H9 (cell line): ENCODE results near the gene LITAF. TPM values are rescaled to one million over a fixed set of nuclear protein-coding genes. Genes with fewer than 3 reads are reported as not detected.

Experiments used
- DNase-seq: peaks from one replicate; pipeline ENCODE4 v3.0.0-alpha.2; 2017
- H2AFZ ChIP-seq: one replicate; pipeline ENCODE4 v1.6.1; 2013; ENCODE audit warnings: mild to moderate bottlenecking, low read length, control low read depth, moderate library complexity
- H2AK5ac ChIP-seq: 2 replicates; pipeline ENCODE4 v1.6.1; 2013; ENCODE audit warnings: low read length, control low read depth, mixed read lengths; ENCODE audit not compliant: insufficient read length
- H2BK120ac ChIP-seq: one replicate; pipeline ENCODE4 v1.6.1; 2013; ENCODE audit warnings: low read depth, mild to moderate bottlenecking, low read length, control low read depth, inconsistent platforms; ENCODE audit not compliant: poor library complexity, severe bottlenecking
- H2BK12ac ChIP-seq: 2 replicates; pipeline ENCODE4 v1.6.1; 2013; ENCODE audit warnings: low read length, control low read depth, mixed read lengths, low read depth; ENCODE audit not compliant: insufficient read length
- H2BK15ac ChIP-seq: 2 replicates; pipeline ENCODE4 v1.6.1; 2013; ENCODE audit warnings: low read depth, low read length, control low read depth
- H2BK20ac ChIP-seq: one replicate; pipeline ENCODE4 v1.6.1; 2013; ENCODE audit warnings: low read depth, mild to moderate bottlenecking, low read length, control low read depth, inconsistent platforms; ENCODE audit not compliant: poor library complexity, severe bottlenecking
- H2BK5ac ChIP-seq: 2 replicates; pipeline ENCODE4 v1.6.1; 2013; ENCODE audit warnings: low read length, control low read depth, mixed read lengths; ENCODE audit not compliant: insufficient read length
- H3K14ac ChIP-seq: 2 replicates; pipeline ENCODE4 v1.6.1; 2013; ENCODE audit warnings: low read length, control low read depth; ENCODE audit not compliant: insufficient read depth
- H3K18ac ChIP-seq: 2 replicates; pipeline ENCODE4 v1.6.1; 2013; ENCODE audit warnings: low read depth, mild to moderate bottlenecking, mixed read lengths, low read length, control low read depth; ENCODE audit not compliant: insufficient read length
- H3K23ac ChIP-seq: 2 replicates; pipeline ENCODE4 v1.6.1; 2013; ENCODE audit warnings: low read length, control low read depth, mixed read lengths, low read depth; ENCODE audit not compliant: insufficient read length
- H3K23me2 ChIP-seq: 2 replicates; pipeline ENCODE4 v1.6.1; 2013; ENCODE audit warnings: low read depth, mild to moderate bottlenecking, mixed read lengths, low read length, control low read depth; ENCODE audit not compliant: insufficient read length, poor library complexity, severe bottlenecking
- H3K27ac ChIP-seq: 2 replicates; pipeline ENCODE4 v1.5.1; 2013; ENCODE audit warnings: low read length, control low read depth, mixed read lengths, low read depth; ENCODE audit not compliant: insufficient read length
- H3K27me3 ChIP-seq: 2 replicates; pipeline ENCODE4 v1.6.1; 2013; ENCODE audit warnings: low read length, control low read depth, inconsistent platforms; ENCODE audit not compliant: insufficient read depth
- H3K4ac ChIP-seq: 2 replicates; pipeline ENCODE4 v1.6.1; 2013; ENCODE audit warnings: low read depth, mild to moderate bottlenecking, control low read depth, inconsistent platforms, low read length, moderate library complexity
- H3K4me1 ChIP-seq: 2 replicates; pipeline ENCODE4 v1.6.1; 2013; ENCODE audit warnings: low read length, control low read depth, inconsistent platforms; ENCODE audit not compliant: insufficient read depth
- H3K4me2 ChIP-seq: 2 replicates; pipeline ENCODE4 v1.6.1; 2013; ENCODE audit warnings: low read length, control low read depth, mixed read lengths; ENCODE audit not compliant: insufficient read length, insufficient read depth
- H3K56ac ChIP-seq: 2 replicates; pipeline ENCODE4 v1.6.1; 2013; ENCODE audit warnings: low read depth, mild to moderate bottlenecking, mixed read lengths, low read length, control low read depth; ENCODE audit not compliant: insufficient read length
- H3K79me1 ChIP-seq: 2 replicates; pipeline ENCODE4 v1.6.1; 2013; ENCODE audit warnings: low read depth, mild to moderate bottlenecking, moderate library complexity, low read length, control low read depth, inconsistent platforms; ENCODE audit not compliant: insufficient read depth, poor library complexity, severe bottlenecking
- H3K79me2 ChIP-seq: 2 replicates; pipeline ENCODE4 v1.6.1; 2013; ENCODE audit warnings: low read length, control low read depth, inconsistent platforms; ENCODE audit not compliant: insufficient read depth
- H3K9ac ChIP-seq: 2 replicates; pipeline ENCODE4 v1.6.1; 2013; ENCODE audit warnings: low read length, control low read depth, mixed read lengths; ENCODE audit not compliant: insufficient read length; ENCODE audit errors: extremely low read depth
- H3K9me3 ChIP-seq: one replicate; pipeline ENCODE4 v1.6.1; 2013; ENCODE audit warnings: low read depth, low read length, inconsistent platforms; ENCODE audit not compliant: control insufficient read depth
- H3T11ph ChIP-seq: one replicate; pipeline ENCODE4 v1.6.1; 2013; ENCODE audit warnings: mild to moderate bottlenecking, low read length, control low read depth, inconsistent platforms
- H4K20me1 ChIP-seq: one replicate; pipeline ENCODE4 v1.6.1; 2013; ENCODE audit not compliant: control insufficient read depth, insufficient read length, insufficient read depth
- H4K5ac ChIP-seq: 2 replicates; pipeline ENCODE4 v1.6.1; 2013; ENCODE audit warnings: low read depth, mild to moderate bottlenecking, mixed read lengths, low read length, control low read depth; ENCODE audit not compliant: insufficient read length
- H4K8ac ChIP-seq: replicated peaks from 2 replicates; pipeline ENCODE4 v1.6.1; 2013; ENCODE audit warnings: low read length, control low read depth, mixed read lengths, low read depth; ENCODE audit not compliant: insufficient read length
- H4K91ac ChIP-seq: 2 replicates; pipeline ENCODE4 v1.6.1; 2013; ENCODE audit warnings: low read depth, mild to moderate bottlenecking, moderate library complexity, mixed read lengths, low read length, control low read depth; ENCODE audit not compliant: insufficient read length
- H3K27ac Mint-ChIP-seq, 3 experiments: 2 replicates in 2 of 3; 3 replicates in 1 of 3; pipeline ENCODE4 v1.8.0; 2020 to 2021; ENCODE audit warnings: mixed read lengths in 3 of 3, mild to moderate bottlenecking in 1 of 3, moderate library complexity in 1 of 3
- H3K27me3 Mint-ChIP-seq: 2 replicates; pipeline ENCODE4 v1.8.0; 2021; ENCODE audit warnings: low read depth, mild to moderate bottlenecking, moderate library complexity, mixed read lengths
- H3K36me3 Mint-ChIP-seq, 3 experiments: 2 replicates in 2 of 3; 3 replicates in 1 of 3; pipeline ENCODE4 v1.8.0; 2020 to 2021; ENCODE audit warnings: low read depth in 3 of 3, mixed read lengths in 3 of 3; ENCODE audit not compliant: insufficient read depth in 1 of 3
- H3K4me1 Mint-ChIP-seq, 2 experiments: 2 replicates each; pipeline ENCODE4 v1.8.0; 2020; ENCODE audit warnings: mixed read lengths in 2 of 2
- H3K4me3 Mint-ChIP-seq, 2 experiments: 2 replicates in 1 of 2; 3 replicates in 1 of 2; pipeline ENCODE4 v1.8.0; 2020 to 2021; ENCODE audit warnings: mild to moderate bottlenecking in 2 of 2, mixed read lengths in 2 of 2, moderate library complexity in 1 of 2
- H3K9me3 Mint-ChIP-seq, 2 experiments: 2 replicates in 1 of 2; 3 replicates in 1 of 2; pipeline ENCODE4 v1.8.0; 2020; ENCODE audit warnings: mild to moderate bottlenecking in 2 of 2, mixed read lengths in 2 of 2, moderate library complexity in 1 of 2
- CTCF ChIP-seq: fragments of 200-600 bp; sonication (generic); conservative IDR thresholded peaks from 3 replicates; pipeline ENCODE4 v1.8.0; 2021; ENCODE audit warnings: antibody characterized with exemption, mild to moderate bottlenecking
- WGBS: extraction: QIAGEN DNeasy Blood & Tissue Kit; methylation state at CpG from one replicate; pipeline ENCODE4 v1.1.7; 2013; ENCODE audit warnings: missing lambda C conversion rate, low lambda C conversion rate, mixed read lengths; ENCODE audit not compliant: insufficient read length; ENCODE audit errors: extremely low coverage; 5-methylcytosine and 5-hydroxymethylcytosine counted together
- total RNA-seq: library from RNA; stranded (reverse); gene quantifications from 2 replicates; pipeline ENCODE4 v1.2.1, GENCODE V29; 2021

Gene LITAF
- total RNA-seq, 1 experiment from 2014 or later: 249 TPM

- Histone ChIP-seq H2AK5ac (no peak overlapping the region), H3K4me1 (no peaks in the 10 kb centered on the region; the same call in 1 of the 2 replicates), H2BK5ac (no peak overlapping the region), H3K27ac (no peak overlapping the region), H2BK15ac (no peak overlapping the region), H2BK20ac (no peak overlapping the region), H3K18ac (no peak overlapping the region), H3K23ac (no peak overlapping the region), H3K14ac (no peak overlapping the region), H3K4me2 (no peak overlapping the region), H2BK120ac (no peak overlapping the region), H3K27me3 (no peaks in the 10 kb centered on the region), H3K4ac (no peak overlapping the region), H4K91ac (no peak overlapping the region), H3K9me3 (no peaks in the 10 kb centered on the region), H2BK12ac (no peak overlapping the region), H4K20me1 (no peaks in the 10 kb centered on the region), H3K23me2 (no peaks in the 10 kb centered on the region), H4K5ac (no peak overlapping the region), H3K56ac (no peak overlapping the region), H3K9ac (no peak overlapping the region), H3T11ph (no peak overlapping the region), H2AFZ (no peak overlapping the region), H3K79me1 (no peaks in the 10 kb centered on the region), H3K79me2 (no peaks in the 10 kb centered on the region), H4K8ac (no peak overlapping the region)
- Mint-ChIP-seq H3K36me3 (no peaks in the 10 kb centered on the region; a peak in 1 of 7 replicates), H3K27ac (no peak overlapping the region), H3K4me1 (peaks cover 26 to 32% of the 10 kb centered on the region in 2 experiments), H3K4me3 (no peak overlapping the region; a peak in 1 of 5 replicates), H3K27me3 (peaks cover 3% of the 10 kb centered on the region), H3K9me3 (no peaks in the 10 kb centered on the region; a peak in 1 of 5 replicates)
- WGBS: no CpG with 5 or more reads among the region's 10 CpGs
- no peak for TF ChIP-seq CTCF
- no peak for DNase-seq
These were observed 66.3 kb downstream of the LITAF start for GRCh38 chr16:11520442-11520841.
